CD8-positive, alpha-beta memory T cell (primary cell): ENCODE data around the gene CA12. TPM values are rescaled to one million over a fixed set of nuclear protein-coding genes. Genes with fewer than 3 reads are reported as not detected.

ENCODE experiments used
- CTCF ChIA-PET: fragments of 350-600 bp; sonication (Branson Sonifier 250); formaldehyde crosslinking; loops from one replicate; lab custom pipeline; 2021; ENCODE audit warnings: antibody characterized with exemption; lab: Charles Lee
- POLR2A ChIA-PET: fragments of 350-600 bp; sonication (Branson Sonifier 250); formaldehyde crosslinking; loops from one replicate; lab custom pipeline; 2021; ENCODE audit warnings: antibody characterized with exemption; lab: Charles Lee
- DNase-seq, 5 donors: peaks; one replicate each; pipeline versions ENCODE4 v3.0.0 to v3.0.0-alpha.2; 2020 to 2022; ENCODE audit warnings: mixed read lengths in 1 of 5
- H3K27ac ChIP-seq: one replicate; pipeline ENCODE4 v1.7.0; 2013; ENCODE audit warnings: low read depth, mild to moderate bottlenecking, low read length, moderate library complexity
- H3K27me3 ChIP-seq: 2 replicates; pipeline ENCODE4 v1.7.0; 2013; ENCODE audit warnings: low read length, mild to moderate bottlenecking; ENCODE audit not compliant: insufficient read depth, poor library complexity, severe bottlenecking
- H3K36me3 ChIP-seq: 2 replicates; pipeline ENCODE4 v1.7.0; 2013; ENCODE audit warnings: mild to moderate bottlenecking, low read length, moderate library complexity; ENCODE audit not compliant: insufficient read depth
- H3K4me1 ChIP-seq: 2 replicates; pipeline ENCODE4 v1.7.0; 2013; ENCODE audit warnings: mild to moderate bottlenecking, low read length, moderate library complexity; ENCODE audit not compliant: insufficient read depth
- H3K4me3 ChIP-seq: 2 replicates; pipeline ENCODE4 v1.7.0; 2013; ENCODE audit warnings: mild to moderate bottlenecking, low read length
- H3K9me3 ChIP-seq: 2 replicates; pipeline ENCODE4 v1.7.0; 2013; ENCODE audit warnings: mild to moderate bottlenecking, low read length
- H3K27ac Mint-ChIP-seq, 8 donors: one replicate each; pipeline ENCODE4 v1.8.0; 2020 to 2021; ENCODE audit warnings: mixed read lengths in 8 of 8, mild to moderate bottlenecking in 6 of 8, inconsistent platforms in 3 of 8, moderate library complexity in 3 of 8
- H3K27me3 Mint-ChIP-seq, 2 donors: one replicate each; pipeline ENCODE4 v1.8.0; 2020 to 2021; ENCODE audit warnings: mixed read lengths in 2 of 2, mild to moderate bottlenecking in 1 of 2, moderate library complexity in 1 of 2
- H3K36me3 Mint-ChIP-seq, 3 donors: one replicate each; pipeline ENCODE4 v1.8.0; 2020 to 2021; ENCODE audit warnings: mixed read lengths in 3 of 3, inconsistent platforms in 1 of 3, mild to moderate bottlenecking in 1 of 3
- H3K4me1 Mint-ChIP-seq, 3 donors: one replicate each; pipeline ENCODE4 v1.8.0; 2020 to 2021; ENCODE audit warnings: mixed read lengths in 3 of 3, inconsistent platforms in 1 of 3, mild to moderate bottlenecking in 1 of 3
- H3K4me3 Mint-ChIP-seq, 7 donors: one replicate each; pipeline ENCODE4 v1.8.0; 2020 to 2021; ENCODE audit warnings: mixed read lengths in 7 of 7, mild to moderate bottlenecking in 6 of 7, moderate library complexity in 4 of 7, inconsistent platforms in 2 of 7
- H3K9me3 Mint-ChIP-seq, 5 donors: one replicate each; pipeline ENCODE4 v1.8.0; 2020 to 2022; ENCODE audit warnings: mixed read lengths in 5 of 5, mild to moderate bottlenecking in 3 of 5, moderate library complexity in 2 of 5, inconsistent platforms in 1 of 5
- polyA plus RNA-seq: library from polyadenylated mRNA; unstranded; fragments of 300-500 nt; fragmentation: Illumina TruSeq; gene quantifications from one replicate; pipeline ENCODE4 v1.2.3, GENCODE V29; 2021
- total RNA-seq, 2 experiments: library from RNA; stranded (reverse); gene quantifications; one replicate each; pipeline ENCODE4 v1.2.3, GENCODE V29; 2021

CA12 gene
- total and polyA plus RNA-seq, 3 experiments from 2014 or later: 0.08 TPM; not detected in 2

DNA sequence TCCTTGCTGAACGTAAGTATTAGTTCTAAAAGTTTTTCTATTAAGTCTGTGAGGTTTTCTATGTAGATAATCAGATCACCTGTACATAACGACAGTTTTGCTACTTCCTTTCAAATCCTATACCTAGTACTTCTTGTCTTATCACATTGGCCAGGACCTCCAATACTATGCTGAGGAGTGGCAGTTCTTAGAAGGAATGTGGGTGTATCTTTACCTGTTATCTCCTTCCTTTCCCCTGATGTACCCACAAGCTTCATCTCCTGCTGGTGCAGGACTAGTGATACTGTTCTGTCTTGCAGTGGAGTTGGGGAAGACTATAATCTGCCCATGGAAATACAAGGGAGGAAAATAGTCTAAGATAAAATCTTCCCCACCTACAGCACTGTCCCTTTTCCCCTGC lies 16.8 kb upstream of the CA12 start:
- CTCF ChIA-PET: interaction anchor here (3.3 kb wide), 1 partner anchor 351 kb away, joined by 14 read pairs; no protein-coding TSS in a partner anchor
- Mint-ChIP-seq H3K27ac (no peak overlapping the region), H3K4me1 (no peaks in the 10 kb centered on the region)

DNA sequence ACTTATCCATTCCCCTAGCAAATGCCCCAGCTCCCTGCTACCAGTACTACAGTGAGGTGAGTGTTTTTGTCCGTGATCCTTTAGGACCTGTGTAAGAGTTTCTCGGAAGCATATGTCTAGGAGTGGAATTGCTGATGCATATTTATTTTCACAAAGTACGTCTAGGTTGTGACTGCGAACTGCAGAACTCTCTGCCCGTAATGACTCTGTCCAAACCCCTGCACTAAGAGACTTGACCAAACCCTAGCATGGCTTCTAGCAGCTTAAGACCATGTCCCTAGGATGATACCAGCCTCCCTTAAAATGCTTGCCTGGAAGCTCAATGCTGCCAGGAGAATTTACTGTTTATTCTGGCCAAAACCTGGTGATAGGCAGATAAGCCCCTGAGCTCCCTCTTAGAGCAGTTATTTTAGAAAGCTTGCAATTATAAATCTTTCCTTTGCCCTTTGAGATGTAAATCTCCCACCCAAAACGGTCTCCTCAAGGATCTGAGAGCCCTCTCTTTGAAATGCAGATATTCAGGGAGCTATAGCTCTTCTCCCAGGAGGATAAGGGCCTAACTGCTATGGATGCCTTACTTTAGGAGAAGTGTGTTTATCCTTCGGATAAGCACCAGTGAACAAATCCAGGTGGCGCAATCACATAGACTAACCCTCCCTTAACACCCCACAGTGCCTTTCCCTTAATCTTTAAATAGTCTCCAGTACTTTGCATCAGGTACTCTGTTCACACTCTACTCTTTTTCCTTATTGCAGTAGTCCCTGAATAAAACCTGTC lies 14.7 kb upstream of the CA12 start:
- H3K9me3 Mint-ChIP-seq: no peaks in the 10 kb centered on the region
- no peaks in the 10 kb centered on the region for H3K9me3 ChIP-seq
- no peaks in the 10 kb centered on the region for H3K36me3 Mint-ChIP-seq
- H3K27me3 ChIP-seq: no peaks in the 10 kb centered on the region
- H3K27ac ChIP-seq: peak overlapping the region; percentile 71
- no peak overlapping the region for H3K4me3 Mint-ChIP-seq
- ChIA-PET POLR2A (no interaction called here), CTCF (no interaction called here)
- H3K4me1 Mint-ChIP-seq: peaks cover 6 to 8% (median 7%) of the 10 kb centered on the region in 3 donors
- no peaks in the 10 kb centered on the region for H3K4me1 ChIP-seq
- no peak overlapping the region for H3K4me3 ChIP-seq
- H3K27ac Mint-ChIP-seq: no peak overlapping the region
- peaks cover 9 to 57% of the 10 kb centered on the region in 2 donors for H3K27me3 Mint-ChIP-seq
- H3K36me3 ChIP-seq: no peaks in the 10 kb centered on the region
- DNase-seq: no peak

More for the DNA sequence above, 16.8 kb upstream of the CA12 start:
- Histone ChIP-seq H3K4me3 (no peak overlapping the region), H3K27me3 (no peaks in the 10 kb centered on the region), H3K4me1 (no peaks in the 10 kb centered on the region), H3K36me3 (no peaks in the 10 kb centered on the region), H3K9me3 (no peaks in the 10 kb centered on the region), H3K27ac (no peak overlapping the region)
- DNase-seq: no peak
- no peak overlapping the region for H3K4me3 Mint-ChIP-seq
- no peaks in the 10 kb centered on the region for H3K9me3 Mint-ChIP-seq
- H3K27me3 Mint-ChIP-seq: peaks cover 9 to 45% of the 10 kb centered on the region in 2 donors
- POLR2A ChIA-PET: no interaction called here
- no peaks in the 10 kb centered on the region for H3K36me3 Mint-ChIP-seq

DNA sequence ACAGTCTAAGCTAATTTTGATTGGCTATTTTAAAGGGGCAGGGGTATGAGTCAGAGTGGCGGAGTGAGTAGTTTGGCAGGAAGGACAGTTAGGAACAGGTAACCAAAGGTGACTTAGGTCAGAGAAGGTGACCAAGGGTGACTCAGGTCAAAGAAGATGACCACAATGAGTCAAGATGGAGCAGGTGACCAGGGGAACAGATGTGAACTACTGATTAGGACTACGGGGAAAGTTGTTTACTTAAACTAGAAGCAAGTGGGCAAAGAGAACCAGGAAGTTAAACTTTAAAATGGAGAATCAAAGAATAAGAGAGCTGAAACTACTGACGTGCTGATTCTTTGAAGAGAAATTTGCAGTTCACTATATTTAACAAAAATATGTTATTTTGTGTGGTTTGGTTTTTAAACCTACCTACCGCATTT lies 14.1 kb upstream of the CA12 start:
- Mint-ChIP-seq H3K4me3 (no peak overlapping the region), H3K36me3 (no peaks in the 10 kb centered on the region), H3K27me3 (peaks cover 9 to 57% of the 10 kb centered on the region in 2 donors), H3K4me1 (peaks cover 6 to 8% (median 7%) of the 10 kb centered on the region in 3 donors), H3K27ac (peak overlapping the region in 1 of 8 donors; percentile 16), H3K9me3 (no peaks in the 10 kb centered on the region)
- H3K27ac ChIP-seq: peak overlapping the region; percentile 71
- CTCF ChIA-PET: no interaction called here
- POLR2A ChIA-PET: no interaction called here
- H3K4me1 ChIP-seq: no peaks in the 10 kb centered on the region
- H3K9me3 ChIP-seq: no peaks in the 10 kb centered on the region
- no peaks in the 10 kb centered on the region for H3K36me3 ChIP-seq
- H3K27me3 ChIP-seq: no peaks in the 10 kb centered on the region
- DNase-seq: no peak
- H3K4me3 ChIP-seq: no peak overlapping the region

DNA sequence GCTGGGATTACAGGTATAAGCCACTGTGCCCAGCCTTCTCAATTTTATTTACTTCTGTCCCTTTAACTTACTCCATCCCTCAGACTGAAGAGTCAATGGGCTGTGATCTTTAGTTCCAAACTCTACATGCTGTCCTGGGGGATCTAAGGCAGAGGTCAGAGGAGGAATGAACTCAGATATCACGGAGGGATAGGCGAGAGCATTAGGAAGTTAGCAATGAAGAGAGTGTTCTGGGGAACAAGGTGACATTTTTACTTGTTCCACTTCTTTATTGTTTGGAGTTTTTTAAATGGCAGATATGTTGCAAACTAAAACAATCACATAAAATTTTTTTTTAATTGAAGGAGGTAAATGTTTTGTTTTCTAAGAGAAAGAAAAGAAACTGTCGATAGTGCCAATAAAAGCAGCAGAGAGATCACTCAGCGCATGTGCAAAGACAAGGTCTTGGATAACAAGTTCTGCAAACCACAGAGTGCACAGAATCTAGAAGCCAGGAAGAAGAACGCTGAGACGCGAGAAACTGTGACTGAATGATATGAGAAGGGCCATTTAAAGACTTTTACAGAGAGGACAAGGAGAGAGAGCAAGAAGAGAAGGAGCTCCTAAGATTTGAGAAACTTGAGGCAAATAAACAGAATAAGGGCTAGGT lies 10.8 kb upstream of the CA12 start:
- Histone ChIP-seq H3K27me3 (no peaks in the 10 kb centered on the region), H3K4me3 (no peak overlapping the region), H3K27ac (peak overlapping the region; percentile 81), H3K4me1 (no peaks in the 10 kb centered on the region), H3K9me3 (no peaks in the 10 kb centered on the region), H3K36me3 (no peaks in the 10 kb centered on the region)
- peak overlapping the region in 1 of 7 donors; percentile 37 for H3K4me3 Mint-ChIP-seq
- peak overlapping the region in 2 of 8 donors; percentile 19 to 32 for H3K27ac Mint-ChIP-seq
- peaks cover 6 to 8% (median 7%) of the 10 kb centered on the region in 3 donors for H3K4me1 Mint-ChIP-seq
- H3K27me3 Mint-ChIP-seq: peaks cover 9 to 62% of the 10 kb centered on the region in 2 donors
- ChIA-PET CTCF (no interaction called here), POLR2A (no interaction called here)
- H3K36me3 Mint-ChIP-seq: no peaks in the 10 kb centered on the region
- no peaks in the 10 kb centered on the region for H3K9me3 Mint-ChIP-seq
- DNase-seq: peak in 1 of 5 donors; percentile 27

DNA sequence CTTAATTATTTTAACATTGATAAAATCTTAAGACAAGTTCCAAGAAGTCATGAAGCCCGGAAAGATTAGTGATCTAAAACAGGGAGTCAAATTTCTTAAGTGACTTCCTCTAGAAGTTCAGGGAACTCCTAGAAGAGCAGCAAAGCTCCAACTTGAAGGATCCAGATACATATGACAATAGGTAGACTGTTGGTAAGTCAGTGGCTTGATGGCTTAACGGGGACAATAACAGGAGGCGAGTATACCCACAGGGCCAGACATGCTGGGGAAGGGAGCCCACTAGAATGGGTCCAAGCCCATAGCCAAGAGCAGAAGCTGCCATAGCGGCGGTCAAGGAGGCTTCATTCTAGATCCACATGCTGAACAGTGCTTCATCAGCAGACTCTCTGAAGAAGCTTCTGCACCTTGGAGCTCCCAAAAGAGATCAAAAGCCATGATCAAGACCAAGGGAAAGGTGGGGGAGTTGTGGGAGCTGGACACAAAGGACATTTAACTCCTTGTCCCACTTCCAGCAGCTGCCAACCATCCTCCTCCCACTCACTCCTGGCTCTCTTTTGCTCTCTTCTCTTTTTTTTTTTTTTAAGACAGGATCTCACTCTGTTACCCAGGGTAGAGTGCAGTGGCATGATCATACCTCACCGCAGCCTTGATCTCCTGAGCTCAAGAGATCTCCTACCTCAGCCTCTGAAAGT lies 10.2 kb upstream of the CA12 start:
- POLR2A ChIA-PET: no interaction called here
- Mint-ChIP-seq H3K4me3 (no peak overlapping the region), H3K9me3 (no peaks in the 10 kb centered on the region), H3K27ac (no peak overlapping the region), H3K4me1 (peaks cover 6 to 8% (median 7%) of the 10 kb centered on the region in 3 donors), H3K36me3 (no peaks in the 10 kb centered on the region), H3K27me3 (peaks cover 9 to 61% of the 10 kb centered on the region in 2 donors)
- CTCF ChIA-PET: no interaction called here
- H3K27ac ChIP-seq: peak overlapping the region; percentile 81
- no peaks in the 10 kb centered on the region for H3K9me3 ChIP-seq
- no peaks in the 10 kb centered on the region for H3K36me3 ChIP-seq
- H3K27me3 ChIP-seq: no peaks in the 10 kb centered on the region
- no peak overlapping the region for H3K4me3 ChIP-seq
- no peaks in the 10 kb centered on the region for H3K4me1 ChIP-seq
- no peak for DNase-seq

DNA sequence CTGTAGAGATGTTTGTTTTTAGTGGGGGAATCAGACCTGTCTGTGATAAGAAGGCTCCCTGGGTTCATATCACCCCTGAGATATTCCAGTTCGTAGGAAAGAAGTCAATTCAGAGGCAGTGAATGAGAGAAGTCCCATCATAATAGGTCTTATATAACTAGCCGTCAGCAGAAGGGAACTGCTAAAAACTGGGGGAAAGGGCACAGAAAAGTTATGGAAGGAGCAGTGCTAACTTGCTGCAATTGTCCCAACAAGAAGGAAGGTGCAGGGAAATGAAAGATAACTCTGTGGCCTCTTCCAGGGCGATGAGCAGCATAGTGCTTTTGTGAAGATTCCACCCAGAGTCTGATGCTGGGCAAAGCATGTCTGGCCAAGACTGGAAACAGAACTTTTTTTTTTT lies 9.0 kb upstream of the CA12 start:
- no peak overlapping the region for H3K27ac Mint-ChIP-seq
- H3K4me1 Mint-ChIP-seq: peaks cover 6 to 8% (median 7%) of the 10 kb centered on the region in 3 donors
- no peaks in the 10 kb centered on the region for H3K36me3 Mint-ChIP-seq
- no peak for DNase-seq
- peaks cover 0 to 3% (median 0%) of the 10 kb centered on the region in 5 donors for H3K9me3 Mint-ChIP-seq
- Histone ChIP-seq H3K4me3 (no peak overlapping the region), H3K36me3 (no peaks in the 10 kb centered on the region), H3K9me3 (no peaks in the 10 kb centered on the region), H3K27me3 (no peaks in the 10 kb centered on the region), H3K27ac (peak overlapping the region; percentile 20), H3K4me1 (no peaks in the 10 kb centered on the region)
- H3K4me3 Mint-ChIP-seq: no peak overlapping the region
- ChIA-PET POLR2A (no interaction called here), CTCF (interaction anchor here (1.2 kb wide), 1 partner anchor 343 kb away, joined by 4 read pairs; no protein-coding TSS in a partner anchor)
- H3K27me3 Mint-ChIP-seq: peaks cover 5 to 56% of the 10 kb centered on the region in 2 donors

DNA sequence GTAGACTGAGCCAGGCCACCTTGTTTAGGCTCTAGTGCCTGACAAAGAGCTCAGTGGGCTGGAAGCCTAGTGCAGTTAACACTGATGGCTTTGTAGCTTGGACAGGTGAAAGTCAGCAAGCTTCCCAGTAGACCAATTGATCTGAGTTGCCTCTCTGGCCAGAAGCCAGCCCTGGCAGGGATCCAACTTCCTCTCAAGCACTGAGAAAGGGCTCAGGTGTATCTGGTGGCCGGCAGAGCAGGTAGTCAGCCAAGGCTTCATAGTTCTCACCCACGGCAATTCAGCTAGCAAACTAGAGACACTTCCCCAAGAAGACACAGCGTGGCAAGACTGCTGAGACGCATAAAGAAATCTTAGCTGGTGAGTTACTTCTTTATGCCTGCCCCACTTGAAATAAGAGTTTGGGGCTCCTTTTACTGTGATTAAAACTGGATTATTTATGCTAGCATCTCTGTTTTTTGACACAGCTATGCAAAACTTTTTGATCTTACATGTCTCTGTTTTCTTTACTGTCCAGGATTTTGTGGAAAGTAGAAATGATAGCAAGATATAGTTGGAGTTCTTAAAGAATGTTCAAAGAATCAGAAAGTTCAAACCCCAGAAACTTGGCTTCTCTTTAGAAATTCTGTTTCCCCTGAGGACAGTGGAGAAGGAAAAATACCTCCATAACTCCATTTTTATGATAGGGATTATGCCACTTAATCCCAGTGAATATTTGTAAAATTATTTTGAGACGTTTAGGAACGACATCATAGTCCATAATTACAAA lies 8.4 kb upstream of the CA12 start:
- H3K27ac Mint-ChIP-seq: peak overlapping the region in 1 of 8 donors; percentile 4
- peaks cover 0 to 3% (median 0%) of the 10 kb centered on the region in 5 donors for H3K9me3 Mint-ChIP-seq
- peaks cover 2 to 54% of the 10 kb centered on the region in 2 donors for H3K27me3 Mint-ChIP-seq
- H3K4me3 ChIP-seq: no peak overlapping the region
- no peak for DNase-seq
- no peaks in the 10 kb centered on the region for H3K27me3 ChIP-seq
- ChIA-PET POLR2A (no interaction called here), CTCF (interaction anchor here (1.2 to 1.3 kb wide), 2 partner anchors 56 to 343 kb away, joined by 3 to 4 read pairs; no protein-coding TSS in a partner anchor)
- H3K9me3 ChIP-seq: no peaks in the 10 kb centered on the region
- H3K27ac ChIP-seq: peak overlapping the region; percentile 20
- H3K36me3 ChIP-seq: no peaks in the 10 kb centered on the region
- no peaks in the 10 kb centered on the region for H3K36me3 Mint-ChIP-seq
- H3K4me3 Mint-ChIP-seq: no peak overlapping the region
- H3K4me1 Mint-ChIP-seq: peaks cover 6 to 8% (median 7%) of the 10 kb centered on the region in 3 donors
- no peaks in the 10 kb centered on the region for H3K4me1 ChIP-seq
